Gastrocnemius medialis (tissue), 4 donors: Measurements from ENCODE around the gene AZIN2. TPM values are rescaled to one million over a fixed set of nuclear protein-coding genes. Genes with fewer than 3 reads are reported as not detected.
A peak's percentile ranks its signal among the peaks of the same experiment; 100 is the strongest.
"Not testable (repeated sequence)": the region's sequence is repeated elsewhere in the genome, so short reads cannot be mapped to it uniquely, and the experiment has no call there.

Experiments used
- ATAC-seq, 2 donors: fragments of 150-250 bp; one replicate each; pipeline ENCODE4 v1.9.1; 2016
- DNase-seq, 2 donors: peaks; one replicate each; pipeline ENCODE4 v3.0.0-alpha.2; 2019
- H3K27ac ChIP-seq, 4 donors: fragments of 200-600 bp; sonication (generic); 1 replicate in 1 of 4; 2 replicates in 3 of 4; pipeline ENCODE4 v1.5.1; 2016 to 2018; ENCODE audit warnings: mild to moderate bottlenecking in 2 of 4, moderate library complexity in 1 of 4
- H3K27me3 ChIP-seq, 3 donors: fragments of 200-600 bp; sonication (generic) in 2 of 3; 1 replicate in 1 of 3; 2 replicates in 2 of 3; pipeline versions ENCODE4 v1.5.1 to v1.6.0; 2016 to 2019; ENCODE audit warnings: mild to moderate bottlenecking in 1 of 3, moderate library complexity in 1 of 3
- H3K36me3 ChIP-seq, 2 donors: fragments of 200-600 bp; sonication (generic) in 1 of 2; one replicate each; pipeline ENCODE4 v1.5.1; 2017 to 2018
- H3K4me1 ChIP-seq, 2 donors: fragments of 200-600 bp; sonication (generic) in 1 of 2; one replicate each; pipeline ENCODE4 v1.5.1; 2016 to 2017; ENCODE audit warnings: mild to moderate bottlenecking in 2 of 2
- H3K4me3 ChIP-seq, 4 donors: fragments of 200-600 bp; sonication (generic) in 3 of 4; 1 replicate in 1 of 4; 2 replicates in 3 of 4; pipeline ENCODE4 v1.5.1; 2016 to 2019; ENCODE audit warnings: mild to moderate bottlenecking in 2 of 4
- H3K9me3 ChIP-seq, 3 donors: fragments of 200-600 bp; sonication (generic) in 2 of 3; 1 replicate in 1 of 3; 2 replicates in 2 of 3; pipeline ENCODE4 v1.5.1; 2016 to 2019
- POLR2A ChIP-seq, 2 donors: fragments of 450-650 bp; IDR thresholded peaks; one replicate each; pipeline ENCODE4 v1.6.1; 2017; ENCODE audit warnings: antibody characterized with exemption in 2 of 2, mild to moderate bottlenecking in 2 of 2, moderate library complexity in 2 of 2
- in situ Hi-C, 4 donors: fragments of 200-750 bp; cut with MboI; loops; one replicate each; pipeline versions ENCODE4 v1.15.0 to v1.8.0; 2017; ENCODE audit warnings: low sequenced_read_pairs in 4 of 4
- intact Hi-C: fragments of 100-400 bp; cut with DNase I; formaldehyde crosslinking; loops from one replicate; pipeline ENCODE4 v1.15.1; 2023; ENCODE audit warnings: low total_unique reads
- total RNA-seq, 4 donors: library from RNA; depleted of rRNA; stranded (reverse); fragments of >200 nt; gene quantifications; one replicate each; pipeline versions ENCODE4 v1.1.0 to v1.2.3, GENCODE V29; 2016
- TF ChIP-seq, protein P1 (sequence below), 5 experiments: fragments of 450-650 bp in 3 of 5; fragments of 200-600 bp in 2 of 5; sonication (generic) in 2 of 5; IDR thresholded peaks in 4 of 5; conservative IDR thresholded peaks in 1 of 5; 1 replicate in 4 of 5; 2 replicates in 1 of 5; pipeline ENCODE4 v1.5.1; 2016 to 2019; ENCODE audit warnings: antibody characterized with exemption in 5 of 5, mild to moderate bottlenecking in 3 of 5, moderate library complexity in 3 of 5

The AZIN2 gene
- total RNA-seq, 4 donors from 2014 or later, result 0.52 to 3.1 (median 1.2) TPM

DNA sequence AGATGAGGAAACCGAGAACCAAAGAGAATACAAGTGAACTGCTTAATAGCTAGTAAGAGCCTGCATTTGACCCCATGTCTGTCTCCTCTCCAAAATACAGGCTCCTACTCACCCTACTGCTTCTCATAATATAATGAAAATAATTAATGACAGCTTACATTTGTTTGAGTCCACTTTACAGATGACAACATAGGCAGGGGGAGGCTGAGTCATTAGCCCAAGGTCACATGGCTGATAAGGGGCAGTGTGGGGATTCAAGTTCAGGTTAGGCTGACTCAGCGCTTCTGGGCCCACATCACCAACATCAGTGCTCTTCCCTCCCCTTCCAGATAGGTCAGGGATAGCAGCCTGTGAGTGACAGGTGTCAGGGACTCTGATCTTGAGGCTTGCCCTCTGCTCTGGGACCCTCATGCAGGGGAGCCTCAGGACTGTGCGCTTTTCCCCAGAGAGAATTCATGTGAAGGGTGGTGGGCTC is 16.2 kb downstream of the AZIN2 start:
- H3K4me3 ChIP-seq, result no peak overlapping the region
- H3K27ac ChIP-seq, result no peak overlapping the region
- intact Hi-C loops (no loop called here), in situ Hi-C loops (no loop called here)
- ATAC-seq (no peak), DNase-seq (no peak)
- no peaks in the 10 kb centered on the region for H3K36me3 ChIP-seq
- no peaks in the 10 kb centered on the region for H3K9me3 ChIP-seq
- H3K27me3 ChIP-seq, result no peaks in the 10 kb centered on the region
- peaks cover 0 to 5% of the 10 kb centered on the region in 2 donors for H3K4me1 ChIP-seq
- no peak for TF ChIP-seq POLR2A (IDR thresholded peaks at IDR 0.05)
- TF ChIP-seq, protein P1, sequence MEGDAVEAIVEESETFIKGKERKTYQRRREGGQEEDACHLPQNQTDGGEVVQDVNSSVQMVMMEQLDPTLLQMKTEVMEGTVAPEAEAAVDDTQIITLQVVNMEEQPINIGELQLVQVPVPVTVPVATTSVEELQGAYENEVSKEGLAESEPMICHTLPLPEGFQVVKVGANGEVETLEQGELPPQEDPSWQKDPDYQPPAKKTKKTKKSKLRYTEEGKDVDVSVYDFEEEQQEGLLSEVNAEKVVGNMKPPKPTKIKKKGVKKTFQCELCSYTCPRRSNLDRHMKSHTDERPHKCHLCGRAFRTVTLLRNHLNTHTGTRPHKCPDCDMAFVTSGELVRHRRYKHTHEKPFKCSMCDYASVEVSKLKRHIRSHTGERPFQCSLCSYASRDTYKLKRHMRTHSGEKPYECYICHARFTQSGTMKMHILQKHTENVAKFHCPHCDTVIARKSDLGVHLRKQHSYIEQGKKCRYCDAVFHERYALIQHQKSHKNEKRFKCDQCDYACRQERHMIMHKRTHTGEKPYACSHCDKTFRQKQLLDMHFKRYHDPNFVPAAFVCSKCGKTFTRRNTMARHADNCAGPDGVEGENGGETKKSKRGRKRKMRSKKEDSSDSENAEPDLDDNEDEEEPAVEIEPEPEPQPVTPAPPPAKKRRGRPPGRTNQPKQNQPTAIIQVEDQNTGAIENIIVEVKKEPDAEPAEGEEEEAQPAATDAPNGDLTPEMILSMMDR (IDR thresholded peaks at IDR 0.05 in 4 of 5, conservative IDR thresholded peaks at IDR 0.05 in 1 of 5), result no peak

GRCh38 chr1:33097762-33098161 is 16.8 kb downstream of the AZIN2 start:
- TF ChIP-seq, protein P1 (IDR thresholded peaks at IDR 0.05 in 4 of 5, conservative IDR thresholded peaks at IDR 0.05 in 1 of 5), result no peak
- TF ChIP-seq POLR2A (IDR thresholded peaks at IDR 0.05), result no peak
- H3K4me1 ChIP-seq, result peaks cover 0 to 5% of the 10 kb centered on the region in 2 donors
- DNase-seq, result no peak
- no peaks in the 10 kb centered on the region for H3K36me3 ChIP-seq
- no peaks in the 10 kb centered on the region for H3K9me3 ChIP-seq
- no peaks in the 10 kb centered on the region for H3K27me3 ChIP-seq
- ATAC-seq, result no peak
- in situ Hi-C loops (no loop called here), intact Hi-C loops (no loop called here)
- no peak overlapping the region for H3K4me3 ChIP-seq
- no peak overlapping the region for H3K27ac ChIP-seq

GRCh38 chr1:33098371-33098770 is 17.4 kb downstream of the AZIN2 start:
- intact Hi-C loops, result no loop called here
- no peak for TF ChIP-seq POLR2A (IDR thresholded peaks at IDR 0.05)
- TF ChIP-seq, protein P1 (IDR thresholded peaks at IDR 0.05 in 4 of 5, conservative IDR thresholded peaks at IDR 0.05 in 1 of 5), result no peak
- H3K27ac ChIP-seq, result no peak overlapping the region
- no peaks in the 10 kb centered on the region for H3K27me3 ChIP-seq
- in situ Hi-C loops, result no loop called here
- H3K36me3 ChIP-seq, result no peaks in the 10 kb centered on the region
- no peak overlapping the region for H3K4me3 ChIP-seq
- ATAC-seq (no peak), DNase-seq (no peak)
- no peaks in the 10 kb centered on the region for H3K9me3 ChIP-seq
- peaks cover 0 to 5% of the 10 kb centered on the region in 2 donors for H3K4me1 ChIP-seq

GRCh38 chr1:33099290-33100118 is 18.6 kb downstream of the AZIN2 start:
- H3K27ac ChIP-seq, result no peak overlapping the region
- DNase-seq (peak in 1 of 2 donors; percentile 55), ATAC-seq (peak in 1 of 2 donors; percentile 66)
- in situ Hi-C loops, result loop anchor here in 1 of 4 donors (25.0 kb wide), 1 partner anchor 513 kb away; no protein-coding TSS in a partner anchor
- no peak overlapping the region for H3K4me3 ChIP-seq
- H3K27me3 ChIP-seq, result no peaks in the 10 kb centered on the region
- TF ChIP-seq POLR2A (IDR thresholded peaks at IDR 0.05), result no peak
- TF ChIP-seq, protein P1 (IDR thresholded peaks at IDR 0.05 in 4 of 5, conservative IDR thresholded peaks at IDR 0.05 in 1 of 5), result no peak
- intact Hi-C loops, result no loop called here
- H3K9me3 ChIP-seq, result no peaks in the 10 kb centered on the region
- no peaks in the 10 kb centered on the region for H3K36me3 ChIP-seq
- peaks cover 0 to 5% of the 10 kb centered on the region in 2 donors for H3K4me1 ChIP-seq

DNA sequence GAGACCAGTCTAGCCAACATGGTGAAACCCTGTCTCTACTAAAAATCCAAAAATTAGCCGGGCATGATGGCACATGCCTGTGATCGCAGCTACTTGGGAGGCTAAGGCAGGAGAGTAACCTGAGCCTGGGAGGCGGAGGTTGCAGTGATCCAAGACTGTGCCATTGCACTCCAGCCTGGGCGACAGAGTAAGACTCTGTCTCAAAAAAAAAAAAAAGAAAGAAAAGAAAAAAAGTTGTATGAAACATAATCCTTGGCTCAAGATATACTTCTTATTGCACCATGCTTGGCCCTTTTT is 19.1 kb downstream of the AZIN2 start:
- DNase-seq, ATAC-seq, H3K27me3 ChIP-seq, H3K9me3 ChIP-seq, H3K4me3 ChIP-seq, H3K4me1 ChIP-seq, intact Hi-C loops, H3K36me3 ChIP-seq, H3K27ac ChIP-seq: not testable (repeated sequence)
- in situ Hi-C loops, result loop anchor here in 1 of 4 donors (25.0 kb wide), 1 partner anchor 512 kb away; no protein-coding TSS in a partner anchor
